IPS-18a (cell line): ENCODE results near the gene GSK3B.

Source experiments
- H3K27ac ChIP-seq: one replicate; pipeline ENCODE4 v1.5.1; 2013; ENCODE audit warnings: low read length
- H3K27me3 ChIP-seq: one replicate; pipeline ENCODE4 v1.6.1; 2013; ENCODE audit warnings: mild to moderate bottlenecking, low read length; ENCODE audit not compliant: control insufficient read depth, insufficient read depth
- H3K36me3 ChIP-seq: one replicate; pipeline ENCODE4 v1.6.1; 2013; ENCODE audit warnings: low read depth, low read length; ENCODE audit not compliant: control insufficient read depth
- H3K4me1 ChIP-seq: one replicate; pipeline ENCODE4 v1.6.1; 2013; ENCODE audit warnings: low read depth, low read length; ENCODE audit not compliant: control insufficient read depth
- H3K4me3 ChIP-seq: one replicate; pipeline ENCODE4 v1.5.1; 2013; ENCODE audit warnings: low read length
- H3K9ac ChIP-seq: one replicate; pipeline ENCODE4 v1.6.1; 2013; ENCODE audit warnings: mild to moderate bottlenecking, low read length, moderate library complexity
- H3K9me3 ChIP-seq: one replicate; pipeline ENCODE4 v1.6.1; 2013; ENCODE audit warnings: low read depth, low read length; ENCODE audit not compliant: control insufficient read depth

GSK3B gene

GRCh38 chr3:120093911-120094775 is at the start of gene GSK3B:
GSK3B (minus strand) TSS chr3:120094447; CDS start chr3:120093434, 1,013 bp downstream.
- Histone ChIP-seq H3K27ac (peak within 1 kb of the TSS; percentile 96), H3K9me3 (no peaks in the 10 kb centered on the region), H3K9ac (peak within 1 kb of the TSS; percentile 99), H3K4me3 (peak within 1 kb of the TSS; percentile 100), H3K27me3 (no peaks in the 10 kb centered on the region), H3K4me1 (peaks cover 11% of the 10 kb centered on the region), H3K36me3 (peaks cover 3% of the 10 kb centered on the region)

- Histone ChIP-seq H3K27me3 (no peaks in the 10 kb centered on the region), H3K27ac (no peak overlapping the region), H3K4me3 (no peak overlapping the region), H3K4me1 (no peaks in the 10 kb centered on the region), H3K9me3 (no peaks in the 10 kb centered on the region), H3K36me3 (no peaks in the 10 kb centered on the region), H3K9ac (no peak overlapping the region)
Measured at GRCh38 chr3:120143676-120144075, 49.4 kb upstream of the GSK3B start.

GRCh38 chr3:120142236-120142635 is 48.0 kb upstream of the GSK3B start:
- Histone ChIP-seq H3K9ac (no peak overlapping the region), H3K27ac (no peak overlapping the region), H3K4me3 (no peak overlapping the region), H3K9me3 (no peaks in the 10 kb centered on the region), H3K27me3 (no peaks in the 10 kb centered on the region), H3K36me3 (no peaks in the 10 kb centered on the region), H3K4me1 (no peaks in the 10 kb centered on the region)

GRCh38 chr3:120140098-120140742 is 46.0 kb upstream of the GSK3B start:
- H3K27ac ChIP-seq = no peak overlapping the region
- H3K36me3 ChIP-seq = no peaks in the 10 kb centered on the region
- H3K4me1 ChIP-seq = no peaks in the 10 kb centered on the region
- no peaks in the 10 kb centered on the region for H3K27me3 ChIP-seq
- no peak overlapping the region for H3K9ac ChIP-seq
- no peak overlapping the region for H3K4me3 ChIP-seq
- no peaks in the 10 kb centered on the region for H3K9me3 ChIP-seq

- Histone ChIP-seq H3K36me3 (no peaks in the 10 kb centered on the region), H3K9ac (no peak overlapping the region), H3K27ac (no peak overlapping the region), H3K9me3 (no peaks in the 10 kb centered on the region), H3K27me3 (no peaks in the 10 kb centered on the region), H3K4me1 (no peaks in the 10 kb centered on the region), H3K4me3 (no peak overlapping the region)
Measured at GRCh38 chr3:120139140-120139539, 44.9 kb upstream of the GSK3B start.

GRCh38 chr3:120137548-120137947 is 43.3 kb upstream of the GSK3B start:
- Histone ChIP-seq H3K9ac (no peak overlapping the region), H3K36me3 (no peaks in the 10 kb centered on the region), H3K27me3 (no peaks in the 10 kb centered on the region), H3K27ac (no peak overlapping the region), H3K4me1 (no peaks in the 10 kb centered on the region), H3K9me3 (no peaks in the 10 kb centered on the region), H3K4me3 (no peak overlapping the region)

GRCh38 chr3:120130656-120131055 is 36.4 kb upstream of the GSK3B start:
- H3K27ac ChIP-seq = no peak overlapping the region
- H3K4me3 ChIP-seq = no peak overlapping the region
- H3K9ac ChIP-seq = no peak overlapping the region
- no peaks in the 10 kb centered on the region for H3K27me3 ChIP-seq
- H3K9me3 ChIP-seq = no peaks in the 10 kb centered on the region
- H3K36me3 ChIP-seq = no peaks in the 10 kb centered on the region
- no peaks in the 10 kb centered on the region for H3K4me1 ChIP-seq

- Histone ChIP-seq H3K36me3 (no peaks in the 10 kb centered on the region), H3K9ac (no peak overlapping the region), H3K27me3 (no peaks in the 10 kb centered on the region), H3K4me3 (no peak overlapping the region), H3K4me1 (no peaks in the 10 kb centered on the region), H3K9me3 (no peaks in the 10 kb centered on the region), H3K27ac (no peak overlapping the region)
Measured at GRCh38 chr3:120129718-120130513, 35.7 kb upstream of the GSK3B start.

GRCh38 chr3:120129051-120129450 is 34.8 kb upstream of the GSK3B start:
- Histone ChIP-seq H3K9ac (no peak overlapping the region), H3K4me3 (no peak overlapping the region), H3K27me3 (no peaks in the 10 kb centered on the region), H3K27ac (no peak overlapping the region), H3K36me3 (no peaks in the 10 kb centered on the region), H3K9me3 (no peaks in the 10 kb centered on the region), H3K4me1 (no peaks in the 10 kb centered on the region)

- H3K9ac ChIP-seq = no peak overlapping the region
- H3K36me3 ChIP-seq = no peaks in the 10 kb centered on the region
- no peak overlapping the region for H3K4me3 ChIP-seq
- no peaks in the 10 kb centered on the region for H3K27me3 ChIP-seq
- H3K4me1 ChIP-seq = no peaks in the 10 kb centered on the region
- H3K27ac ChIP-seq = no peak overlapping the region
- H3K9me3 ChIP-seq = no peaks in the 10 kb centered on the region
Measured at GRCh38 chr3:120125992-120126391, 31.7 kb upstream of the GSK3B start.

GRCh38 chr3:120119846-120120510 is 25.7 kb upstream of the GSK3B start:
- H3K27ac ChIP-seq = no peak overlapping the region
- H3K9ac ChIP-seq = no peak overlapping the region
- H3K4me3 ChIP-seq = no peak overlapping the region
- H3K9me3 ChIP-seq = no peaks in the 10 kb centered on the region
- H3K36me3 ChIP-seq = no peaks in the 10 kb centered on the region
- no peaks in the 10 kb centered on the region for H3K27me3 ChIP-seq
- H3K4me1 ChIP-seq = no peaks in the 10 kb centered on the region
